HG03521 (cell line): ENCODE data around the gene NUP93.
"Not testable (repeated sequence)": the region's sequence is repeated elsewhere in the genome, so short reads cannot be mapped to it uniquely, and the experiment has no call there.

Experiments used
- ATAC-seq: cut with Tn5 transposase; IDR thresholded peaks from one replicate; pipeline ENCODE4 v1.9.1; 2021; ENCODE audit warnings: mild to moderate bottlenecking, moderate library complexity; ENCODE audit not compliant: unreplicated experiment

The NUP93 gene

GRCh38 chr16:56774016-56774680 lies 44.2 kb downstream of the NUP93 start:
- no peak for ATAC-seq

DNA sequence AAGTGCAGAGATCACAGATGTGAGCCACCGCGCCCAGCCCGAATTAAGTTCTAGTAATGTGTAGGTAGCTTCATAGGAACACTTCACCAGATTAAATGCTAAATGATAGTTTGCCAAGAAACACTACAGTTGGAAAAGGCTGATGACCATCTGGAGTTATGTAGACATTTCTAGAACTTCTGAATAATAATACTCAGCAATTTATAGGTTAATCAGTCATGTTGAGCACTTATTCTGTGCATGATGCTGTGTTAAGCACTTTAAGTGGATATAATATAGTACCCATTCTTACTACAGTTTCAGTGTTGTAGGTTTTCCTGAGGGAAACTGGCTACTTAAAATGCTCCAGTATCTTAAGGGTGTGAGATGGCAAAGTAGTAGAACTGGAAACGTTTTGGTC lies 45.2 kb downstream of the NUP93 start:
- ATAC-seq: no peak

- ATAC-seq: no peak
Measured at GRCh38 chr16:56776562-56776961, 46.6 kb downstream of the NUP93 start.

- no peak for ATAC-seq
Measured at GRCh38 chr16:56777001-56777400, 47.1 kb downstream of the NUP93 start.

GRCh38 chr16:56777482-56777881 lies 47.6 kb downstream of the NUP93 start:
- ATAC-seq: no peak

GRCh38 chr16:56779906-56780305 lies 50.0 kb downstream of the NUP93 start:
- ATAC-seq: no peak

GRCh38 chr16:56780646-56781045 lies 50.7 kb downstream of the NUP93 start:
- no peak for ATAC-seq

DNA sequence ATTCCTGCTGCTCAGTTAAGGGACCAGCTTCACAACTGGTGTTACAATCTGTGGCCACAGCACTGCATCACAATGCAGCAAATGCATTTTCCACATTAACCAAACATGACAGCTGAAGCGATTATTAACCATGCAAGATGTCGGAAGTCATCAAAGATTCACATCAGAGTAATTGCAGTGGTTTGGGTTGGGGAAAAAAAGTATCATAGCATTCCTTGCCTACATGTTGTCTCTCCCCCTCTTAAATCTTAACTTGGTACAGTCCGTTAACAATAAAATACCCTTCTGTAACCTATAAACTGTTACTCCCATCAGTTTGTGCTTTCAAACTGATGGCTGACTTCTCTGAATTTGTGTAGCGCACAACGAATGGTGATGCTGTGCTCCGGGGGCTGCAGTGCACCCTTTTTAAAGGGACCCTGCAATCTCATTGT lies 51.6 kb downstream of the NUP93 start:
- no peak for ATAC-seq

DNA sequence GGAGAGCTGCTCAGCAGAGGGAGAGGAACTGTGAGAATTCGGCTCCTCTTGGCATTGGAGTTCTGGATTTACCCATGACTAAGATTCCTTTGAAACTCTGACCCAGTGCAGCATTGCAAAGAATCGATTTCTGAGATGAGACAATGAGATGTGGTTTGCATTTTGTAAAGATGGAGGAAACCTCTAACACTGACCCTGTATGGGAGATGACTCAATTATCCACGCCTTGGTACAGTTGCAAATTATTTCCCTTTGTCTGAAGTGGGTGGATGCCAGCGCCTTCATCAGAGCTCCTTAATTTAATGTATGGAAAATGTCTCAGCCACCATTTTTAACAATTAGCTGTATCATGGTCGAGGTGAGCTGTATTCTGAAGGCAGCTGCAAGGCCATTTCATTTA lies 53.4 kb downstream of the NUP93 start:
- ATAC-seq: no peak

DNA sequence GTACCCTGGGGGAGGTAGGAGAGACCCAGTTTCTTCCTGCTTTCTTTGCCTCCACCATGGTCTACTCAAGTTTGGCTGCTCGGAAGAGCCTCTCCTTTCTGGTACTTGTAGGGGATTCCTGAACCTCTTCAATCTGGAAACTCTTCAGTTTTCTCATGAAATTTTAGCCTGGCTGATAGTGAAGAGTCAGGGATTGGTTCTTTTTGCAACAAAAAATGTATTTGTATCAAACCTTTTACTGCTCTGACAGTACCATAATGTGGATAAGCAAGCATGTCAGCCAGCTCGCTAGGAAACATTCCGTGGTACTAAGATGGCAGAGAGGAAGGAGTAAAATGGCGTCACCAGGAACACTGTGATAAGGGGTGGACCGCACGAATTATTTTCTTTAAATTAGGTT lies 55.4 kb downstream of the NUP93 start:
- no peak for ATAC-seq

GRCh38 chr16:56787167-56787566 lies 57.2 kb downstream of the NUP93 start:
- no peak for ATAC-seq

GRCh38 chr16:56788435-56788834 lies 58.5 kb downstream of the NUP93 start:
- no peak for ATAC-seq

GRCh38 chr16:56789360-56789759 lies 59.4 kb downstream of the NUP93 start:
- no peak for ATAC-seq

DNA sequence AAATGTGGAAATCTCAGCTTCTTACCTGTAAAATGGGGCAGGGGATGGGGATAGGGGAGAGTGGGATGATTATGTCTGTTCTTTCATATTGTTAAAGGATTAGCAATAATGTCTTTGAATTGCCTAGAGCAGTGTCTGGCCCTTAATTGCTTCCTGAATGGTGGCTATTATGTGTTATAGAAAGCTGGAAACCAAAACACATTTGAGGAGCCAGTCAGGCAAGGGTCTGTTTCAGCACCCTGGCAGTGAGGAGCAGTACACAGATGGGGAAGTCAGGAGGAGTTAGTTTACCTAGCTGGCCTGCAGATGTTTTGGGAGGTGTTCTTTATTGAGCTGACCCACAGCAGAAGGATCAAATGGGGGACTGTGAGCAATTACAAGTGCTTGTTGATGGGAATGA lies 63.0 kb downstream of the NUP93 start:
- ATAC-seq: no peak

DNA sequence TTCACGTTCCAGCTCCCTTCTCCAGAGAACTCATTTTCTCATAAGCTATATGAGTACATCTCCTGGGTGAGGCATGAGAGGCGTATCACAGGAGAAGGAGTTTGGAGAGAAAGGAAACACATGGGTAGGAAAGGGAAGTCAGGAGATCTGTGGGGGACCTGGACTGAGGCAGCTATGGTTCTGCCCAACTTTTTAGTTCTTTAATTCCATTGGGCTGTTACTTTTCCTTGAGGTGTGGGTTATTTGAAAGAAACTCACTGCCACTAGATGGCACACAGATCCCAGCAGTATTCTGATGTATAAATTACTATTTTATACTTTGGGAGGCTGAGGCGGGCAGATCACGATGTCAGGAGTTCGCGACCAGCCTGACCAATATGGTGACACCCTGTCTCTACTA lies 63.6 kb downstream of the NUP93 start:
- ATAC-seq: no peak

DNA sequence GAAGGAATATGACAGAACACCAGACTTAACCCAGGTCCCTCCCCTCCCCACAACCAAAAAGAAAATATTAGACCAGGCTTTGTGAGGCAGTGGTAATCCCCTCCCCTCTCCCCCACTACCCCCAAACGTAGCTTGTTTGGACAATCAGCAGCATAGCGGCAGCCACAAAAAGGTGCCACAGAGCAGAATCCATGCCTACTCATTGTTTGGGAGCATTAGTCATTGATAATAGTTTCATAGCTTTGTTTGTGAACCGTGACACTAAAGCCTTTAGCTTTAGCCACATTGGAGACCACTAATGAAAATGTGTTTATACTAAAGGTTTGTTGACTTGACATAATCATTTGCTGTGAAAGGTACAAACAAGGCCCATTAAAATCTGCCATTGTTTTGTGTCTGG lies 65.1 kb downstream of the NUP93 start:
- no peak for ATAC-seq

- not testable (repeated sequence) for ATAC-seq
Measured at GRCh38 chr16:56797038-56797437, 67.1 kb downstream of the NUP93 start.

DNA sequence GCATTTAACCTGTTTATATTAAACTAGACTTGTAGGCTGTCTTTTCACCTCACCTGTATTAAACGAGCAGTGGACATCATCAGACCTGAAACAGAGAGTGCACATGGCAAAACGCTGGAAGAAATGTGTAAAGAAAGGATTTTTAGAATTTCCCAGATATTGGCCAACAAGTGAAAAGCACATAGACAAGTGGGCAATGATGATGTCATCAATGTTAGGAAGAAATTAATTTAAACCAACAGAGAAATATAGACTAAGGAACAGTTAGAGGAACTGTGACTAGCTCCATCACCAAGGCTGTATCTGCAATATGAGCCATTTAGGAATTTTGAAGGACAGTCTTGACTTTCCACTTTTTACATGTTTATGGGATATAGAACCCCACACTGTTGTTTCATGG lies 67.9 kb downstream of the NUP93 start:
- no peak for ATAC-seq

- no peak for ATAC-seq
Measured at GRCh38 chr16:56798955-56799354, 69.0 kb downstream of the NUP93 start.

DNA sequence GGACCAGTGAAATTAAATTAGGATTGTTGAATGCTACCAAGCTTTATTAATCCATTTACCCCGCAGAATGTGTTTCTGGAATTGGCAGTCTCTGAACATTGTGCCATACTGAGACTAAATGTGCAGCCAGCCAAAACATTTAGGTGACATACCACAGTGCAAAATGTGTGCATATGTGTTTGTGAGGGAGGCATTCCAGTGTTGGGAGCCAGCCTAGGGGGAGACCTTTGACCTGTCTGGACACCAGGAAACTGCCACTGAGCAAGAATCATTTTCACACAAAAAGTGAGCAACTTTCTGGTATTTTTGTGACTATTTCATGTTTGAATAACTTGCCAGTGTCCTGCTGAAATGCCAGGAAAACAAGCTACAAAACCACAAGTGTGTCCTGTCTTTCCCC lies 70.4 kb downstream of the NUP93 start:
- ATAC-seq: no peak

DNA sequence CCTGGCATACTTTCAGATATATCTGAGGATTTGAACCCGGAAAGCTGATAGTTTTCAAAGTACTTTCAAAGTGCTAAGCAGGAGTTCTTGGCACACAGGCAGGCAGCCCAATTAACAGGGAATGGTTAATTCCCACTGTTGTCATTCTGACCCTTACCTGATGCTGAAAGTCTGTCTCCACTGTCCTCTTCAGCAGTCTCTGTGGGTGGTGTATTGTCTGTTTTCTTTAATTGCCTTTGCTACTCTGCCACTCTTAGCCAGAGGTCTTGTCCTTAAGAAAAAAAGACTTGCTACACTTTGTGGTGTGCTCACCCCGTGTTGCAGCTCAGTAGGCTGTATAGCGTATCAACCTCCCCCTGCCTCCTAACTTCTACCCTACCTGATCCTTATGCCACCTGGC lies 71.8 kb downstream of the NUP93 start:
- no peak for ATAC-seq

- no peak for ATAC-seq
Measured at GRCh38 chr16:56807011-56807675, 77.2 kb downstream of the NUP93 start.

DNA sequence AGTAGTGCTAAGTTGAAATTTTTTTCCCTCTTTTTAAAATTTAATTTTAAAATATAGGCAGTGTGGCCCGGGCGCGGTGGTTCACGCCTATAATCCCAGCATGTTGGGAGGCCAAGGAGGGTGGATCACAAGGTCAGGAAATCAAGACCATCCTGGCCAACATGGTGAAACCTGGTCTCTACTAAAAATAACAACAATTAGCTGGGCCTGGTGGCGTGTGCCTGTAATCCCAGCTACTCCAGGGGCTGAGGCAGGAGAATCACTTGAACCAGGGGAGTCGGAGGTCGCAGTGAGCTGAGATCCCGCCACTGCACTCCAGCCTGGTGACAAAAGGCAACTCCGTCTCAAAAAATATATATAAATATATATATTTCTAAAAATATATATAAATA lies 77.7 kb downstream of the NUP93 start:
- not testable (repeated sequence) for ATAC-seq
